ENCODE results near the gene PDE8A.

- TF ChIP-seq, protein P1, sequence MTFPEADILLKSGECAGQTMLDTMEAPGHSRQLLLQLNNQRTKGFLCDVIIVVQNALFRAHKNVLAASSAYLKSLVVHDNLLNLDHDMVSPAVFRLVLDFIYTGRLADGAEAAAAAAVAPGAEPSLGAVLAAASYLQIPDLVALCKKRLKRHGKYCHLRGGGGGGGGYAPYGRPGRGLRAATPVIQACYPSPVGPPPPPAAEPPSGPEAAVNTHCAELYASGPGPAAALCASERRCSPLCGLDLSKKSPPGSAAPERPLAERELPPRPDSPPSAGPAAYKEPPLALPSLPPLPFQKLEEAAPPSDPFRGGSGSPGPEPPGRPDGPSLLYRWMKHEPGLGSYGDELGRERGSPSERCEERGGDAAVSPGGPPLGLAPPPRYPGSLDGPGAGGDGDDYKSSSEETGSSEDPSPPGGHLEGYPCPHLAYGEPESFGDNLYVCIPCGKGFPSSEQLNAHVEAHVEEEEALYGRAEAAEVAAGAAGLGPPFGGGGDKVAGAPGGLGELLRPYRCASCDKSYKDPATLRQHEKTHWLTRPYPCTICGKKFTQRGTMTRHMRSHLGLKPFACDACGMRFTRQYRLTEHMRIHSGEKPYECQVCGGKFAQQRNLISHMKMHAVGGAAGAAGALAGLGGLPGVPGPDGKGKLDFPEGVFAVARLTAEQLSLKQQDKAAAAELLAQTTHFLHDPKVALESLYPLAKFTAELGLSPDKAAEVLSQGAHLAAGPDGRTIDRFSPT (tag by site-specific recombination; IDR thresholded peaks at IDR 0.05): no peak
- TF ChIP-seq, protein P2, sequence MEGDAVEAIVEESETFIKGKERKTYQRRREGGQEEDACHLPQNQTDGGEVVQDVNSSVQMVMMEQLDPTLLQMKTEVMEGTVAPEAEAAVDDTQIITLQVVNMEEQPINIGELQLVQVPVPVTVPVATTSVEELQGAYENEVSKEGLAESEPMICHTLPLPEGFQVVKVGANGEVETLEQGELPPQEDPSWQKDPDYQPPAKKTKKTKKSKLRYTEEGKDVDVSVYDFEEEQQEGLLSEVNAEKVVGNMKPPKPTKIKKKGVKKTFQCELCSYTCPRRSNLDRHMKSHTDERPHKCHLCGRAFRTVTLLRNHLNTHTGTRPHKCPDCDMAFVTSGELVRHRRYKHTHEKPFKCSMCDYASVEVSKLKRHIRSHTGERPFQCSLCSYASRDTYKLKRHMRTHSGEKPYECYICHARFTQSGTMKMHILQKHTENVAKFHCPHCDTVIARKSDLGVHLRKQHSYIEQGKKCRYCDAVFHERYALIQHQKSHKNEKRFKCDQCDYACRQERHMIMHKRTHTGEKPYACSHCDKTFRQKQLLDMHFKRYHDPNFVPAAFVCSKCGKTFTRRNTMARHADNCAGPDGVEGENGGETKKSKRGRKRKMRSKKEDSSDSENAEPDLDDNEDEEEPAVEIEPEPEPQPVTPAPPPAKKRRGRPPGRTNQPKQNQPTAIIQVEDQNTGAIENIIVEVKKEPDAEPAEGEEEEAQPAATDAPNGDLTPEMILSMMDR (tag by site-specific recombination; IDR thresholded peaks at IDR 0.05): no peak
- TF ChIP-seq BCL11A (tag by site-specific recombination; IDR thresholded peaks at IDR 0.05; ENCODE audit: low read depth): no peak
- no peak for TF ChIP-seq ZNF302 (tag by site-specific recombination; IDR thresholded peaks at IDR 0.05; ENCODE audit: low read depth)
- no peak for TF ChIP-seq GLIS2 (tag by site-specific recombination; IDR thresholded peaks at IDR 0.05)
- no peak for TF ChIP-seq YY1 (tag by site-specific recombination; IDR thresholded peaks at IDR 0.05)
- TF ChIP-seq ZNF274 (IDR thresholded peaks at IDR 0.05; ENCODE audit: low read length): no peak
- TF ChIP-seq ZNF274 (tag by site-specific recombination; IDR thresholded peaks at IDR 0.05; ENCODE audit: borderline replicate concordance): no peak
Measured at GRCh38 chr15:85112997-85113396, 131.3 kb downstream of the PDE8A start.
